HCT116 (cell line): ENCODE measurements around the gene SAP30L. TPM values are rescaled to one million over a fixed set of nuclear protein-coding genes. Genes with fewer than 3 reads are reported as not detected.

Source experiments
- ATAC-seq: fragments of 200-7000 bp; cut with Tn5 transposase; 2 replicates; pipeline ENCODE4 v1.9.1; 2020; ENCODE audit warnings: mild to moderate bottlenecking, moderate library complexity
- BruUV-seq: library from RNA; stranded (reverse); fragments of 400-500 nt; replicated peaks from 2 replicates; lab custom pipeline; 2021; lab: Mats Ljungman, UMichigan
- CTCF ChIA-PET: fragments of 300-600 bp; sonication (Branson Sonifier 250); formaldehyde crosslinking; loops from one replicate; lab custom pipeline; 2021; ENCODE audit warnings: antibody characterized with exemption; lab: Charles Lee
- POLR2A ChIA-PET: fragments of 300-600, 350-600 bp; sonication (Branson Sonifier 250); formaldehyde crosslinking; loops from one replicate; lab custom pipeline; 2021; ENCODE audit warnings: antibody characterized with exemption; lab: Charles Lee
- RAD21 ChIA-PET, 2 experiments: fragments of 300-600 bp; sonication (Branson Sonifier 250); formaldehyde crosslinking; loops; one replicate each; lab custom pipeline; 2023; ENCODE audit warnings: low total read pairs in 2 of 2; ENCODE audit not compliant: uncharacterized antibody in 2 of 2, unreplicated experiment in 2 of 2, low non-redundant PET in 1 of 2; lab: Charles Lee
- DNase-seq: peaks from one replicate; pipeline ENCODE4 v3.0.0-alpha.2; 2010; ENCODE audit warnings: low read depth, low spot score
- H2AFZ ChIP-seq: fragments of 200-600 bp; shearing (Covaris generic), sonication (generic); 2 replicates; pipeline ENCODE4 v1.6.1; 2017; ENCODE audit warnings: low read depth, mixed run types, mixed read lengths, antibody characterized with exemption, low read length; ENCODE audit not compliant: poor library complexity, severe bottlenecking
- H3K27ac ChIP-seq: 2 replicates; pipeline ENCODE4 v1.5.1; 2012; ENCODE audit warnings: low read depth, low read length
- H3K27me3 ChIP-seq: fragments of 200-600 bp; sonication (generic); 2 replicates; pipeline ENCODE4 v1.6.1; 2016; ENCODE audit warnings: mixed run types, low read length, mixed read lengths; ENCODE audit not compliant: insufficient read depth
- H3K36me3 ChIP-seq, 2 experiments: fragments of 200-500 bp in 1 of 2; fragments of 200-600 bp in 1 of 2; sonication (Bioruptor generic) in 1 of 2; sonication (generic) in 1 of 2; 2 replicates each; pipeline versions ENCODE4 v1.5.1 to v1.6.1; 2014 to 2016; ENCODE audit warnings: low read length in 2 of 2, inconsistent platforms in 1 of 2, mixed read lengths in 1 of 2, mixed run types in 1 of 2; ENCODE audit not compliant: insufficient read depth in 2 of 2, control insufficient read depth in 1 of 2
- H3K4me1 ChIP-seq, 2 experiments: fragments of 200-600 bp in 1 of 2; sonication (generic) in 1 of 2; 2 replicates each; pipeline versions ENCODE4 v1.5.1 to v1.6.1; 2012 to 2017; ENCODE audit warnings: low read length in 2 of 2, inconsistent platforms in 1 of 2, mild to moderate bottlenecking in 1 of 2, mixed read lengths in 1 of 2, mixed run types in 1 of 2, moderate library complexity in 1 of 2; ENCODE audit not compliant: insufficient read depth in 2 of 2, control insufficient read depth in 1 of 2
- H3K4me2 ChIP-seq: fragments of 200-600 bp; sonication (generic); 2 replicates; pipeline ENCODE4 v1.6.1; 2017; ENCODE audit warnings: mixed run types, low read length, mixed read lengths
- H3K4me3 ChIP-seq, 2 experiments: fragments of 200-600 bp in 1 of 2; sonication (generic) in 1 of 2; replicated peaks in 1 of 2; 2 replicates each; pipeline ENCODE4 v1.5.1; 2011 to 2016; ENCODE audit warnings: low read length in 2 of 2, control low read depth in 1 of 2, low read depth in 1 of 2, mild to moderate bottlenecking in 1 of 2, mixed read lengths in 1 of 2, mixed run types in 1 of 2
- H3K79me2 ChIP-seq: fragments of 200-600 bp; sonication (generic); 2 replicates; pipeline ENCODE4 v1.6.1; 2017; ENCODE audit warnings: mild to moderate bottlenecking, mixed run types, low read length, moderate library complexity, mixed read lengths; ENCODE audit not compliant: insufficient read depth
- H3K9ac ChIP-seq: fragments of 200-600 bp; sonication (generic); 2 replicates; pipeline ENCODE4 v1.6.1; 2016; ENCODE audit warnings: low read length, mixed read lengths
- H3K9me2 ChIP-seq: fragments of 200-600 bp; sonication (generic), shearing (Covaris generic); 2 replicates; pipeline ENCODE4 v1.6.1; 2017; ENCODE audit warnings: mixed run types, mild to moderate bottlenecking, moderate library complexity; ENCODE audit not compliant: insufficient read depth
- H3K9me3 ChIP-seq, 2 experiments: fragments of 200-500 bp in 1 of 2; fragments of 200-600 bp in 1 of 2; sonication (Bioruptor generic) in 1 of 2; sonication (generic) in 1 of 2; 2 replicates each; pipeline ENCODE4 v1.6.1; 2014 to 2017; ENCODE audit warnings: low read length in 2 of 2, mixed read lengths in 2 of 2, inconsistent platforms in 1 of 2, low read depth in 1 of 2, mild to moderate bottlenecking in 1 of 2, mixed run types in 1 of 2, moderate library complexity in 1 of 2; ENCODE audit not compliant: control insufficient read depth in 1 of 2, insufficient read depth in 1 of 2
- H4K20me1 ChIP-seq: fragments of 200-600 bp; sonication (generic), shearing (Covaris generic); 2 replicates; pipeline ENCODE4 v1.6.1; 2017; ENCODE audit warnings: mixed run types, mild to moderate bottlenecking, moderate library complexity; ENCODE audit not compliant: insufficient read depth
- EGR1 ChIP-seq: IDR thresholded peaks from 2 replicates; pipeline ENCODE4 v1.6.1; 2012; ENCODE audit warnings: low read depth
- ELF1 ChIP-seq: IDR thresholded peaks from 2 replicates; pipeline ENCODE4 v1.6.1; 2012; ENCODE audit warnings: low read depth, borderline replicate concordance
- EZH2 ChIP-seq: fragments of 200-600 bp; sonication (generic); IDR thresholded peaks from 2 replicates; pipeline ENCODE4 v1.6.1; 2017; ENCODE audit warnings: antibody characterized with exemption, mixed run types
- EZH2phosphoT487 ChIP-seq: fragments of 200-600 bp; IDR thresholded peaks from 2 replicates; pipeline ENCODE4 v1.6.1; 2018; ENCODE audit warnings: antibody characterized with exemption, borderline replicate concordance
- FOSL1 ChIP-seq: IDR thresholded peaks from 2 replicates; pipeline ENCODE4 v1.6.1; 2012; ENCODE audit warnings: low read depth
- RAD21 ChIP-seq: IDR thresholded peaks from 2 replicates; pipeline ENCODE4 v1.6.1; 2012; ENCODE audit warnings: low read depth, mild to moderate bottlenecking
- SIN3A ChIP-seq: IDR thresholded peaks from 2 replicates; pipeline ENCODE4 v1.6.1; 2012; ENCODE audit warnings: low read depth
- YY1 ChIP-seq: IDR thresholded peaks from 2 replicates; pipeline ENCODE4 v1.6.1; 2011; ENCODE audit warnings: low read length, low read depth, moderate library complexity, mild to moderate bottlenecking; ENCODE audit not compliant: insufficient replicate concordance; ENCODE audit errors: extremely low read depth
- intact Hi-C: fragments of 100-400 bp; cut with micrococcal nuclease; formaldehyde crosslinking; loops from 2 replicates; pipeline ENCODE4 v1.10.0; 2022
- total RNA-seq: library from RNA; stranded (reverse); gene quantifications from one replicate; pipeline ENCODE4 v1.2.1, GENCODE V29; 2021; ENCODE audit not compliant: unreplicated experiment
- TF ChIP-seq, protein P1 (sequence below), 3 experiments: fragments of 200-600 bp in 1 of 3; sonication (generic) in 1 of 3; IDR thresholded peaks in 2 of 3; conservative IDR thresholded peaks in 1 of 3; 2 replicates each; pipeline ENCODE4 v1.5.1; 2012 to 2017; ENCODE audit warnings: low read depth in 2 of 3, low read length in 2 of 3, antibody characterized with exemption in 1 of 3, borderline replicate concordance in 1 of 3, control low read depth in 1 of 3, mild to moderate bottlenecking in 1 of 3, mixed read lengths in 1 of 3, mixed run types in 1 of 3, moderate library complexity in 1 of 3; ENCODE audit not compliant: insufficient read depth in 1 of 3
- TF ChIP-seq, protein P2 (sequence below): IDR thresholded peaks from 2 replicates; pipeline ENCODE4 v1.6.1; 2011; ENCODE audit warnings: mild to moderate bottlenecking, low read length, moderate library complexity; ENCODE audit not compliant: insufficient replicate concordance; ENCODE audit errors: extremely low read depth
- TF ChIP-seq, protein P3 (sequence below): IDR thresholded peaks from 2 replicates; pipeline ENCODE4 v1.6.1; 2012; ENCODE audit warnings: low read depth

The SAP30L gene
- total RNA-seq, 1 experiment from 2014 or later = 25.5 TPM

DNA sequence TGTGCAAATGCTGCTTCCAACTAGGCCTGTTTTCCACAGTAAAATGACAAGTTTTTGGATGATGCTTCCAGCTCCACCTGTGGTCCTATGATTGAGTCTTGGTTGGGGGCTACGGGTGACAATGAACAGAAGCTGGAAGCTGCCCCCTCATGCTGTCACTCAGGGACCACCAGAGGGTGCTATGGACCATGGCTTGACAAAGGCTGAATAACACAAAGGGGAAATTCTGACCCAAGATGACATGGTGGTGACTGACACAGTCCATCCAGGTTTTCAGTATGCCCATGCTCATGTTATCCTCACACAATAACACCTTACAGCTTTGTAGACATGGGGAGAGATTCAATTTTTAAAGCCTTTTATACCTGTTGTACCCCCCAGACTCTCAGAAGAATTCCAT is 23.9 kb upstream of the SAP30L start:
- no peaks in the 10 kb centered on the region for H3K36me3 ChIP-seq
- no peaks in the 10 kb centered on the region for H4K20me1 ChIP-seq
- no TSS peak for BruUV-seq
- ChIA-PET CTCF (interaction anchor here (0.7 to 2.6 kb wide), 5 partner anchors 40 to 349 kb away, joined by 3 to 14 read pairs (median 4); no protein-coding TSS in a partner anchor), POLR2A (no interaction called here), RAD21 (interaction anchor here in 1 of 2 experiments (0.6 to 0.9 kb wide), 2 partner anchors 210 to 370 kb away, joined by 3 to 5 read pairs; no protein-coding TSS in a partner anchor)
- no peak for TF ChIP-seq FOSL1
- TF ChIP-seq, protein P1, sequence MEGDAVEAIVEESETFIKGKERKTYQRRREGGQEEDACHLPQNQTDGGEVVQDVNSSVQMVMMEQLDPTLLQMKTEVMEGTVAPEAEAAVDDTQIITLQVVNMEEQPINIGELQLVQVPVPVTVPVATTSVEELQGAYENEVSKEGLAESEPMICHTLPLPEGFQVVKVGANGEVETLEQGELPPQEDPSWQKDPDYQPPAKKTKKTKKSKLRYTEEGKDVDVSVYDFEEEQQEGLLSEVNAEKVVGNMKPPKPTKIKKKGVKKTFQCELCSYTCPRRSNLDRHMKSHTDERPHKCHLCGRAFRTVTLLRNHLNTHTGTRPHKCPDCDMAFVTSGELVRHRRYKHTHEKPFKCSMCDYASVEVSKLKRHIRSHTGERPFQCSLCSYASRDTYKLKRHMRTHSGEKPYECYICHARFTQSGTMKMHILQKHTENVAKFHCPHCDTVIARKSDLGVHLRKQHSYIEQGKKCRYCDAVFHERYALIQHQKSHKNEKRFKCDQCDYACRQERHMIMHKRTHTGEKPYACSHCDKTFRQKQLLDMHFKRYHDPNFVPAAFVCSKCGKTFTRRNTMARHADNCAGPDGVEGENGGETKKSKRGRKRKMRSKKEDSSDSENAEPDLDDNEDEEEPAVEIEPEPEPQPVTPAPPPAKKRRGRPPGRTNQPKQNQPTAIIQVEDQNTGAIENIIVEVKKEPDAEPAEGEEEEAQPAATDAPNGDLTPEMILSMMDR (IDR thresholded peaks at IDR 0.05 in 2 of 3, conservative IDR thresholded peaks at IDR 0.05 in 1 of 3; ENCODE audit: borderline replicate concordance in 1 of 3, insufficient read depth in 1 of 3, low read depth in 2 of 3, low read length in 2 of 3) = peak; percentile 42 to 67 (median 65); a peak in 5 of 6 replicates
- no peak for TF ChIP-seq ELF1
- TF ChIP-seq SIN3A = no peak
- TF ChIP-seq RAD21 = peak; percentile 68
- no peak for TF ChIP-seq EZH2phosphoT487
- ATAC-seq (peak; percentile 83), DNase-seq (peak; percentile 18)
- H3K4me3 ChIP-seq = no peak overlapping the region
- no peaks in the 10 kb centered on the region for H3K9me2 ChIP-seq
- no peak overlapping the region for H3K4me2 ChIP-seq
- H3K4me1 ChIP-seq = no peaks in the 10 kb centered on the region
- intact Hi-C loops = loop anchor here (1.0 to 5.0 kb wide), 2 partner anchors 188 to 210 kb away; no protein-coding TSS in a partner anchor
- H3K27me3 ChIP-seq = no peaks in the 10 kb centered on the region
- H3K9ac ChIP-seq = no peak overlapping the region
- H3K27ac ChIP-seq = no peak overlapping the region
- no peaks in the 10 kb centered on the region for H3K9me3 ChIP-seq
- H2AFZ ChIP-seq = no peak overlapping the region
- H3K79me2 ChIP-seq = no peaks in the 10 kb centered on the region

DNA sequence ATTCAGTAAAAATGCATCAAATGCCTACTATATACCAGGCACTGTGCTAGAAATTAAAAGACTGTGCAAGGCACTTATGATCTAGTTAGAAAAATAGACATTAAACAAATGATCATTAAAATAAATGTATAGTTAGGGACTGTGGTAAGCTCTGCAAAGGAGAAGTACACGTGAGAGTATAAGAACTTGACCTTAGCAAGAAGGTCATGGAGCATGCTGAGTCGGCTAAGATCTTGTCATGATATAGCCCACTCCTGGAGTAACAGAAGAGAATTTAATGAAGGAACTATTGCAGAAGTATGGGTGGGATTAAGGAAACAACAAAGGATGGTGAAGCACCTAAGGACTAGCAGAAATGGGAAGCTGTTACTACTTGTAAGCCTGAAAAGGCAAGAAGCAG is 23.5 kb upstream of the SAP30L start:
- H3K79me2 ChIP-seq = no peaks in the 10 kb centered on the region
- no peak overlapping the region for H3K4me3 ChIP-seq
- ChIA-PET POLR2A (no interaction called here), RAD21 (interaction anchor here in 1 of 2 experiments (0.6 to 0.9 kb wide), 2 partner anchors 210 to 371 kb away, joined by 3 to 5 read pairs; no protein-coding TSS in a partner anchor), CTCF (interaction anchor here (0.5 to 2.6 kb wide), 6 partner anchors 39 to 350 kb away, joined by 3 to 14 read pairs (median 4); no protein-coding TSS in a partner anchor)
- no peak overlapping the region for H3K9ac ChIP-seq
- no peak overlapping the region for H2AFZ ChIP-seq
- H3K27me3 ChIP-seq = no peaks in the 10 kb centered on the region
- H3K9me3 ChIP-seq = no peaks in the 10 kb centered on the region
- DNase-seq (no peak), ATAC-seq (no peak)
- H3K9me2 ChIP-seq = no peaks in the 10 kb centered on the region
- intact Hi-C loops = loop anchor here (1.0 to 5.0 kb wide), 2 partner anchors 188 to 210 kb away; no protein-coding TSS in a partner anchor
- H3K27ac ChIP-seq = no peak overlapping the region
- BruUV-seq = no TSS peak
- H3K36me3 ChIP-seq = no peaks in the 10 kb centered on the region
- H3K4me1 ChIP-seq = no peaks in the 10 kb centered on the region
- no peaks in the 10 kb centered on the region for H4K20me1 ChIP-seq
- H3K4me2 ChIP-seq = no peak overlapping the region
- TF ChIP-seq, protein P2, sequence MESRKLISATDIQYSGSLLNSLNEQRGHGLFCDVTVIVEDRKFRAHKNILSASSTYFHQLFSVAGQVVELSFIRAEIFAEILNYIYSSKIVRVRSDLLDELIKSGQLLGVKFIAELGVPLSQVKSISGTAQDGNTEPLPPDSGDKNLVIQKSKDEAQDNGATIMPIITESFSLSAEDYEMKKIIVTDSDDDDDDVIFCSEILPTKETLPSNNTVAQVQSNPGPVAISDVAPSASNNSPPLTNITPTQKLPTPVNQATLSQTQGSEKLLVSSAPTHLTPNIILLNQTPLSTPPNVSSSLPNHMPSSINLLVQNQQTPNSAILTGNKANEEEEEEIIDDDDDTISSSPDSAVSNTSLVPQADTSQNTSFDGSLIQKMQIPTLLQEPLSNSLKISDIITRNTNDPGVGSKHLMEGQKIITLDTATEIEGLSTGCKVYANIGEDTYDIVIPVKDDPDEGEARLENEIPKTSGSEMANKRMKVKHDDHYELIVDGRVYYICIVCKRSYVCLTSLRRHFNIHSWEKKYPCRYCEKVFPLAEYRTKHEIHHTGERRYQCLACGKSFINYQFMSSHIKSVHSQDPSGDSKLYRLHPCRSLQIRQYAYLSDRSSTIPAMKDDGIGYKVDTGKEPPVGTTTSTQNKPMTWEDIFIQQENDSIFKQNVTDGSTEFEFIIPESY = no peak
- TF ChIP-seq FOSL1 (no peak), EZH2 (no peak), EGR1 (no peak), YY1 (no peak)
- TF ChIP-seq, protein P3, sequence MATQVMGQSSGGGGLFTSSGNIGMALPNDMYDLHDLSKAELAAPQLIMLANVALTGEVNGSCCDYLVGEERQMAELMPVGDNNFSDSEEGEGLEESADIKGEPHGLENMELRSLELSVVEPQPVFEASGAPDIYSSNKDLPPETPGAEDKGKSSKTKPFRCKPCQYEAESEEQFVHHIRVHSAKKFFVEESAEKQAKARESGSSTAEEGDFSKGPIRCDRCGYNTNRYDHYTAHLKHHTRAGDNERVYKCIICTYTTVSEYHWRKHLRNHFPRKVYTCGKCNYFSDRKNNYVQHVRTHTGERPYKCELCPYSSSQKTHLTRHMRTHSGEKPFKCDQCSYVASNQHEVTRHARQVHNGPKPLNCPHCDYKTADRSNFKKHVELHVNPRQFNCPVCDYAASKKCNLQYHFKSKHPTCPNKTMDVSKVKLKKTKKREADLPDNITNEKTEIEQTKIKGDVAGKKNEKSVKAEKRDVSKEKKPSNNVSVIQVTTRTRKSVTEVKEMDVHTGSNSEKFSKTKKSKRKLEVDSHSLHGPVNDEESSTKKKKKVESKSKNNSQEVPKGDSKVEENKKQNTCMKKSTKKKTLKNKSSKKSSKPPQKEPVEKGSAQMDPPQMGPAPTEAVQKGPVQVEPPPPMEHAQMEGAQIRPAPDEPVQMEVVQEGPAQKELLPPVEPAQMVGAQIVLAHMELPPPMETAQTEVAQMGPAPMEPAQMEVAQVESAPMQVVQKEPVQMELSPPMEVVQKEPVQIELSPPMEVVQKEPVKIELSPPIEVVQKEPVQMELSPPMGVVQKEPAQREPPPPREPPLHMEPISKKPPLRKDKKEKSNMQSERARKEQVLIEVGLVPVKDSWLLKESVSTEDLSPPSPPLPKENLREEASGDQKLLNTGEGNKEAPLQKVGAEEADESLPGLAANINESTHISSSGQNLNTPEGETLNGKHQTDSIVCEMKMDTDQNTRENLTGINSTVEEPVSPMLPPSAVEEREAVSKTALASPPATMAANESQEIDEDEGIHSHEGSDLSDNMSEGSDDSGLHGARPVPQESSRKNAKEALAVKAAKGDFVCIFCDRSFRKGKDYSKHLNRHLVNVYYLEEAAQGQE = no peak
